GM12864 (cell line): Measurements from ENCODE around the gene HLTF.

Source experiments
- DNase-seq: peaks from one replicate; pipeline ENCODE4 v3.0.0-alpha.2; 2011; ENCODE audit warnings: low read depth
- H3K4me3 ChIP-seq: 2 replicates; pipeline ENCODE4 v1.5.1; 2011; ENCODE audit warnings: mild to moderate bottlenecking, low read depth, low read length, control low read depth
- CTCF ChIP-seq: IDR thresholded peaks from 2 replicates; pipeline ENCODE4 v1.5.1; 2011; ENCODE audit warnings: low read depth, mild to moderate bottlenecking, moderate library complexity, low read length, control low read depth, inconsistent platforms; ENCODE audit errors: missing control alignments

HLTF gene

GRCh38 chr3:149058602-149059001 is 27.7 kb downstream of the HLTF start:
- DNase-seq, result peak; percentile 15
- H3K4me3 ChIP-seq, result no peak overlapping the region
- no peak for TF ChIP-seq CTCF

GRCh38 chr3:149058198-149058597 is 28.1 kb downstream of the HLTF start:
- TF ChIP-seq CTCF, result no peak
- DNase-seq, result no peak
- no peak overlapping the region for H3K4me3 ChIP-seq

GRCh38 chr3:149055575-149055974 is 30.8 kb downstream of the HLTF start:
- no peak for TF ChIP-seq CTCF
- no peak for DNase-seq
- no peak overlapping the region for H3K4me3 ChIP-seq

GRCh38 chr3:149044339-149045083 is 41.8 kb downstream of the HLTF start:
- TF ChIP-seq CTCF, result no peak
- DNase-seq, result no peak
- H3K4me3 ChIP-seq, result no peak overlapping the region

GRCh38 chr3:149042789-149043386 is 43.4 kb downstream of the HLTF start:
- peak; percentile 27 for DNase-seq
- H3K4me3 ChIP-seq, result no peak overlapping the region
- no peak for TF ChIP-seq CTCF

- no peak for DNase-seq
- no peak for TF ChIP-seq CTCF
- H3K4me3 ChIP-seq, result no peak overlapping the region
These were observed 48.0 kb downstream of the HLTF start for GRCh38 chr3:149038322-149038721.

GRCh38 chr3:149037684-149038083 is 48.6 kb downstream of the HLTF start:
- TF ChIP-seq CTCF, result no peak
- DNase-seq, result no peak
- no peak overlapping the region for H3K4me3 ChIP-seq
